Loucy (cell line): ENCODE data around the gene CLMN.

ENCODE experiments used
- H2AFZ ChIP-seq: fragments of 200-600 bp; sonication (generic); 2 replicates; pipeline ENCODE4 v1.6.0; 2016; ENCODE audit warnings: antibody characterized with exemption, mild to moderate bottlenecking, low read length, moderate library complexity
- H3F3A ChIP-seq: fragments of 200-600 bp; 2 replicates; pipeline ENCODE4 v1.6.0; 2016; ENCODE audit warnings: antibody characterized with exemption, low read depth, mild to moderate bottlenecking
- H3K27me3 ChIP-seq: fragments of 200-600 bp; sonication (generic); 2 replicates; pipeline ENCODE4 v1.6.1; 2014; ENCODE audit warnings: low read length, mild to moderate bottlenecking; ENCODE audit not compliant: insufficient read depth, poor library complexity, severe bottlenecking
- H3K36me3 ChIP-seq: fragments of 200-600 bp; sonication (generic); 2 replicates; pipeline ENCODE4 v1.6.1; 2016; ENCODE audit warnings: low read length; ENCODE audit not compliant: insufficient read depth
- H3K4me1 ChIP-seq: fragments of 200-600 bp; sonication (generic); 2 replicates; pipeline ENCODE4 v1.5.1; 2014; ENCODE audit warnings: low read length, mild to moderate bottlenecking; ENCODE audit not compliant: insufficient read depth, poor library complexity, severe bottlenecking
- H3K4me2 ChIP-seq: fragments of 200-600 bp; sonication (generic); 2 replicates; pipeline ENCODE4 v1.6.0; 2014; ENCODE audit warnings: antibody characterized with exemption, low read length, low read depth, mild to moderate bottlenecking; ENCODE audit not compliant: poor library complexity, severe bottlenecking
- H3K4me3 ChIP-seq: fragments of 200-600 bp; sonication (generic); 2 replicates; pipeline ENCODE4 v1.5.1; 2014; ENCODE audit warnings: low read length, mild to moderate bottlenecking, mixed read lengths; ENCODE audit not compliant: poor library complexity, severe bottlenecking
- H3K79me2 ChIP-seq: fragments of 200-600 bp; sonication (generic); 2 replicates; pipeline ENCODE4 v1.6.1; 2014; ENCODE audit warnings: low read length; ENCODE audit not compliant: insufficient read depth
- H3K9ac ChIP-seq: fragments of 200-600 bp; sonication (generic); 2 replicates; pipeline ENCODE4 v1.6.0; 2014; ENCODE audit warnings: mild to moderate bottlenecking, low read depth, low read length, moderate library complexity; ENCODE audit not compliant: poor library complexity, severe bottlenecking
- H3K9me2 ChIP-seq: fragments of 200-600 bp; sonication (generic); replicated peaks from 2 replicates; pipeline ENCODE4 v1.6.1; 2016; ENCODE audit warnings: low read depth, low read length, mixed read lengths
- H3K9me3 ChIP-seq: fragments of 200-600 bp; sonication (generic); 2 replicates; pipeline ENCODE4 v1.6.1; 2014; ENCODE audit warnings: mild to moderate bottlenecking, antibody characterized with exemption, low read length, low read depth; ENCODE audit not compliant: insufficient read depth
- H4K20me1 ChIP-seq: fragments of 200-600 bp; sonication (generic); 2 replicates; pipeline ENCODE4 v1.6.0; 2014; ENCODE audit warnings: antibody characterized with exemption, low read length, mild to moderate bottlenecking; ENCODE audit not compliant: insufficient read depth, poor library complexity, severe bottlenecking
- EZH2phosphoT487 ChIP-seq: fragments of 200-600 bp; IDR thresholded peaks from 2 replicates; pipeline ENCODE4 v1.6.1; 2018; ENCODE audit warnings: antibody characterized with exemption, mild to moderate bottlenecking, moderate library complexity, borderline replicate concordance
- TF ChIP-seq, protein P1 (sequence below): fragments of 200-600 bp; sonication (generic); conservative IDR thresholded peaks from 2 replicates; pipeline ENCODE4 v1.5.1; 2014; ENCODE audit warnings: mild to moderate bottlenecking, antibody characterized with exemption, low read length

CLMN gene

DNA sequence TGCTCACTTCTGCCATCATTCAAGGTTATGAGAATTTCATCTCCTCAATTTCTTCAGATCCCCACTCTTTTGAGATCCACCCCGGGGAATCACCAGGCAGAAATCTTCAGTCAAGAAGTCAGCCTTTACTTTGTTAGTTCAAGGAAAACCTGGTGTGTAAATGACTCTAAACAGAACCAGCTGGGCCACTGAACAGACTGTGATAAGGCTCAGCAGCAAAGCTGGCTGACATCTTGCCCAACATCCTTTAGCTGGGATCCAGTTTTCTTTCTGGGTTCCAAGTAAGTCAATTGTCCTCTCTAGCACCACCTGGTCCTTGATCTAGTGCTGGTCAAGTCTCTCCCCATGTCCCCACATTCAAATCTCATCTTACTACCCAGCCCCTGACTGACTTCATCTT, 11.6 kb downstream of the CLMN start:
- Histone ChIP-seq H3K9me2 (no peaks in the 10 kb centered on the region), H3K27me3 (no peaks in the 10 kb centered on the region), H3K79me2 (no peaks in the 10 kb centered on the region), H4K20me1 (no peaks in the 10 kb centered on the region), H3K36me3 (no peaks in the 10 kb centered on the region), H3K9me3 (no peaks in the 10 kb centered on the region), H2AFZ (no peak overlapping the region), H3F3A (no peaks in the 10 kb centered on the region), H3K4me2 (no peak overlapping the region), H3K9ac (no peak overlapping the region), H3K4me3 (no peak overlapping the region), H3K4me1 (no peaks in the 10 kb centered on the region)
- no peak for TF ChIP-seq EZH2phosphoT487
- TF ChIP-seq, protein P1, sequence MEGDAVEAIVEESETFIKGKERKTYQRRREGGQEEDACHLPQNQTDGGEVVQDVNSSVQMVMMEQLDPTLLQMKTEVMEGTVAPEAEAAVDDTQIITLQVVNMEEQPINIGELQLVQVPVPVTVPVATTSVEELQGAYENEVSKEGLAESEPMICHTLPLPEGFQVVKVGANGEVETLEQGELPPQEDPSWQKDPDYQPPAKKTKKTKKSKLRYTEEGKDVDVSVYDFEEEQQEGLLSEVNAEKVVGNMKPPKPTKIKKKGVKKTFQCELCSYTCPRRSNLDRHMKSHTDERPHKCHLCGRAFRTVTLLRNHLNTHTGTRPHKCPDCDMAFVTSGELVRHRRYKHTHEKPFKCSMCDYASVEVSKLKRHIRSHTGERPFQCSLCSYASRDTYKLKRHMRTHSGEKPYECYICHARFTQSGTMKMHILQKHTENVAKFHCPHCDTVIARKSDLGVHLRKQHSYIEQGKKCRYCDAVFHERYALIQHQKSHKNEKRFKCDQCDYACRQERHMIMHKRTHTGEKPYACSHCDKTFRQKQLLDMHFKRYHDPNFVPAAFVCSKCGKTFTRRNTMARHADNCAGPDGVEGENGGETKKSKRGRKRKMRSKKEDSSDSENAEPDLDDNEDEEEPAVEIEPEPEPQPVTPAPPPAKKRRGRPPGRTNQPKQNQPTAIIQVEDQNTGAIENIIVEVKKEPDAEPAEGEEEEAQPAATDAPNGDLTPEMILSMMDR = no peak

DNA sequence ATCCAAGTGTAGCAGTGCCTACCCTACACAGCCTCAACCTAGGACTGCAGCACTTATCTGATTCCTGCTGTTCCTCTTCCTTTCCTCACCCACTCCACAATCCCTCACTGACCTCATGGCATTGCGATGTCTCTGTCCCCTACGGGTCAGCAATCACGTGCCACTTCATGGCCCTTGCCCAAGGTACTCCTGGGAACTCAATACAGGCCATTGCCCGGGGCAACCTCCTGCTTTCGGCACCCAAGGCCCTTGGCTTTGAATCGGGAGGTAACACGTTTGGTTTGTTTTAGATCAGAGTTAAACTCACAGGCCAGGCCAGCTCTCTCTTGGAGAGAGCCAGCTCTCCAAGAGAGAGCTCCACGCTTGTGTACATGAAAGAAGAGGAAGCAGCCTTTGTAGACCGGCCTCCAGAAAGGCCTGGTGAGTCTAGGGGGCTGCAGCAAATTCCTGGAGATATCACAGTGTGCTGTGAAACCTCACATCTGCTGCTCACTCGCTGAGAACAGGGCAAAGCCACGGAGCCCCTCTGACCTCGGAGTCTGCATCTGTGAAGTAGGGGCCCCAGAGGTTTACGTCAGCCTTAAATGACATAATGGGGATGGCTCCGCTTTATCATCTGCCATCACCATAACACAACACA, 12.2 kb downstream of the CLMN start:
- H3K9me3 ChIP-seq = no peaks in the 10 kb centered on the region
- no peaks in the 10 kb centered on the region for H3K79me2 ChIP-seq
- H3K4me1 ChIP-seq = no peaks in the 10 kb centered on the region
- no peak overlapping the region for H2AFZ ChIP-seq
- H3F3A ChIP-seq = no peaks in the 10 kb centered on the region
- TF ChIP-seq, protein P1 = no peak
- TF ChIP-seq EZH2phosphoT487 = no peak
- no peaks in the 10 kb centered on the region for H3K9me2 ChIP-seq
- H3K27me3 ChIP-seq = no peaks in the 10 kb centered on the region
- H3K36me3 ChIP-seq = no peaks in the 10 kb centered on the region
- H3K4me3 ChIP-seq = no peak overlapping the region
- no peak overlapping the region for H3K9ac ChIP-seq
- H4K20me1 ChIP-seq = no peaks in the 10 kb centered on the region
- H3K4me2 ChIP-seq = no peak overlapping the region

DNA sequence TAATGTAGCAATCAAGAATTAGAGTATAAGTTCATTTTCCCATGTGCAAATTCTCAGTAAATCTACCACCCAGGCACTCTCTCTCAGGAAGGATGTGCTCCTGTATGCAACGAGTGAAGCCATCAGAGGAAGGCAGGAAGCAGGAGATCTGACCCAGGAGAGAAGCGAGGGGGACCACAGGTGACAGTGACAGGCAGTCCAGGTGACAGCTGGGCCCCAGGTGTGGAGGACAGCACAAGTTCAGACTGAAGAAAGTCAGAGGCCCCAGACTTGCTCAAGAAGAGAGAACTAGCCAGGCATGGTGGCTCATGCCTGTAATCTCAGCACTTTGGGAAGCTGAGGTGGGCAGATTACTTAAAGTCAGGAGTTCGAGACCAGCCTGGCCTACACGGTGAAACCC, 13.8 kb downstream of the CLMN start:
- H3K9me2 ChIP-seq = no peaks in the 10 kb centered on the region
- no peak overlapping the region for H3K4me3 ChIP-seq
- H3K9me3 ChIP-seq = no peaks in the 10 kb centered on the region
- no peak overlapping the region for H3K4me2 ChIP-seq
- H3K79me2 ChIP-seq = no peaks in the 10 kb centered on the region
- H3K4me1 ChIP-seq = no peaks in the 10 kb centered on the region
- no peaks in the 10 kb centered on the region for H4K20me1 ChIP-seq
- no peaks in the 10 kb centered on the region for H3F3A ChIP-seq
- H3K9ac ChIP-seq = no peak overlapping the region
- no peaks in the 10 kb centered on the region for H3K27me3 ChIP-seq
- no peak for TF ChIP-seq EZH2phosphoT487
- TF ChIP-seq, protein P1 = no peak
- no peak overlapping the region for H2AFZ ChIP-seq
- no peaks in the 10 kb centered on the region for H3K36me3 ChIP-seq
